PC-9 (cell line): Measurements from ENCODE around the gene TMEM250.

ENCODE experiments used
- CTCF ChIP-seq: fragments of 200-600 bp; sonication (generic); conservative IDR thresholded peaks from 2 replicates; pipeline ENCODE4 v1.6.1; 2017; ENCODE audit warnings: mixed run types, antibody characterized with exemption, mild to moderate bottlenecking, moderate library complexity
- EZH2 ChIP-seq: fragments of 200-600 bp; sonication (generic); IDR thresholded peaks from 2 replicates; pipeline ENCODE4 v1.8.0; 2017; ENCODE audit warnings: antibody characterized with exemption, low read depth

GRCh38 chr9:136104488-136104800, 14.2 kb downstream of the TMEM250 start:
- TF ChIP-seq CTCF (no peak), EZH2 (no peak)
